Fibroblast of pulmonary artery (primary cell): ENCODE measurements around the gene TBC1D21.

ENCODE experiments used
- DNase-seq: peaks from one replicate; pipeline ENCODE4 v3.0.0-alpha.2; 2010; ENCODE audit warnings: low read depth
- H3K4me3 ChIP-seq: replicated peaks from 2 replicates; pipeline ENCODE4 v1.5.1; 2011; ENCODE audit warnings: low read depth, mild to moderate bottlenecking, control low read depth, low read length, moderate library complexity
- TF ChIP-seq, protein P1 (sequence below): IDR thresholded peaks from 2 replicates; pipeline ENCODE4 v1.5.1; 2011; ENCODE audit warnings: mild to moderate bottlenecking, control low read depth, low read length, inconsistent platforms; ENCODE audit errors: missing control alignments

Gene TBC1D21

GRCh38 chr15:73902121-73903020 is 29.0 kb downstream of the TBC1D21 start:
- no peak for DNase-seq
- H3K4me3 ChIP-seq = no peak overlapping the region
- TF ChIP-seq, protein P1, sequence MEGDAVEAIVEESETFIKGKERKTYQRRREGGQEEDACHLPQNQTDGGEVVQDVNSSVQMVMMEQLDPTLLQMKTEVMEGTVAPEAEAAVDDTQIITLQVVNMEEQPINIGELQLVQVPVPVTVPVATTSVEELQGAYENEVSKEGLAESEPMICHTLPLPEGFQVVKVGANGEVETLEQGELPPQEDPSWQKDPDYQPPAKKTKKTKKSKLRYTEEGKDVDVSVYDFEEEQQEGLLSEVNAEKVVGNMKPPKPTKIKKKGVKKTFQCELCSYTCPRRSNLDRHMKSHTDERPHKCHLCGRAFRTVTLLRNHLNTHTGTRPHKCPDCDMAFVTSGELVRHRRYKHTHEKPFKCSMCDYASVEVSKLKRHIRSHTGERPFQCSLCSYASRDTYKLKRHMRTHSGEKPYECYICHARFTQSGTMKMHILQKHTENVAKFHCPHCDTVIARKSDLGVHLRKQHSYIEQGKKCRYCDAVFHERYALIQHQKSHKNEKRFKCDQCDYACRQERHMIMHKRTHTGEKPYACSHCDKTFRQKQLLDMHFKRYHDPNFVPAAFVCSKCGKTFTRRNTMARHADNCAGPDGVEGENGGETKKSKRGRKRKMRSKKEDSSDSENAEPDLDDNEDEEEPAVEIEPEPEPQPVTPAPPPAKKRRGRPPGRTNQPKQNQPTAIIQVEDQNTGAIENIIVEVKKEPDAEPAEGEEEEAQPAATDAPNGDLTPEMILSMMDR = no peak

DNA sequence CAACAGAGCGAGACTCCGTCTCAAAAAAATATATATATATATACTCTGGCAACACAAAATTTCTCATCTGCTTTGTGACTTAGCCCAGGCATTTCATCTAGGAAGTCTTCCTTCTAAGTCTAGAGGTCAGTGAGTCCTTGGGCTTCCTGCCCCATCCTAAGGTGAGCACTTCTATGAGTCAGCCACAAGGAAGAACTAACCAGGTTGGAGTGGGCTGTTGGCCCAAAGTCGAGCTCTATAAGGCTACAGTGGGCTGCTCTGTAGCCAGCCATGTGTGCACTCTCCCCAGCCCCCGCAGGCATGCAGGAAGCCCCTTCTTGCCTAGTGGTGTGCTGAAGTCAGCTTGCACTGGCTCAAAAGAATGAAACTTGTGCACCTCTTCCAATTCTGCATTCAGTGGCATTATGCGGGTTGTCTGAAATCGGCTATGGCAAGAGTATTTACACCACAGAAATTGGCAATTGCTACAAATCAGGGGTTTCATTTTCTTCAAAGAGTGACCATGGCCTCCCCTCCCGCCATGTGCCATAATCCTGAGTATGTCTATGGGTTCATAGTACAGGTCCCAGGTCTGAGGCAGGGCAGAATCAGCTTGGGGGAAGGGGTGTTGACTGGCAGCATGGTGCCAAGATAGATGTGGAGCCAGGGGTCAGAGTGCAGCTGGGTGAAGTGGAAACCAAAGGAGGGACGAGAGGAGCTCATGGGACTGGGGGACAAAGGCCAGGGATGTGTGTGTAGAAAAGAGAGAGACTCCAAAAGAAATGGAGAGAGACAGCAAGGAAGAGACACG is 30.9 kb downstream of the TBC1D21 start:
- DNase-seq = no peak
- TF ChIP-seq, protein P1 = no peak
- H3K4me3 ChIP-seq = no peak overlapping the region

DNA sequence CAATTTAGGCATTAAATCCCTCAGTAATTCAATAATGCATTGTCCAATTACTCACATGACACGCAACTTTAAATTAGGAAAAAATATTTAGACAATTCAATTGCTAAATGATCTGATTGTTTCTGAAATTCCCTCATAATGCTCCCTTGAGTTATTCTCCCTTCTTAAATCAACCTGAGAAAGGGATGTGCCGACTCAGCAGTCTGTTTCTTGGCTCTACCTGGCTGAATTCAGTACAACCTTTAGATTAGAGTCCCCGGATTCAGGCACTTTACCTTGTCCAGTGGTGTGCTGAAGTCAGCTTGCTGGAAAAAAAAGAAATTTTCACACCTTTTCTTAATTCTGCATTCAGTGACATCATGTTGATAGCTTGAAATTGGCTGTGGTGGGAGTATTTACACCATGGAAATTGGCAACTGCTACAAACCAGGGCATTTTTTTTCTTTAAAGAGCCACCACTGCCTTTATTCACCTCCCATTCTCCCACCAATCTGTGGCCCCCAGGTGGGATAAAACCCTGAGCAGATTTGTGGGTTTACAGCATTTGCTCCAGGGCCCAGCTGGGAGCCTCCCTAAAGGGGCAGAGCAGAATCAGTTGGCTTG is 32.0 kb downstream of the TBC1D21 start:
- TF ChIP-seq, protein P1 = no peak
- H3K4me3 ChIP-seq = no peak overlapping the region
- no peak for DNase-seq

DNA sequence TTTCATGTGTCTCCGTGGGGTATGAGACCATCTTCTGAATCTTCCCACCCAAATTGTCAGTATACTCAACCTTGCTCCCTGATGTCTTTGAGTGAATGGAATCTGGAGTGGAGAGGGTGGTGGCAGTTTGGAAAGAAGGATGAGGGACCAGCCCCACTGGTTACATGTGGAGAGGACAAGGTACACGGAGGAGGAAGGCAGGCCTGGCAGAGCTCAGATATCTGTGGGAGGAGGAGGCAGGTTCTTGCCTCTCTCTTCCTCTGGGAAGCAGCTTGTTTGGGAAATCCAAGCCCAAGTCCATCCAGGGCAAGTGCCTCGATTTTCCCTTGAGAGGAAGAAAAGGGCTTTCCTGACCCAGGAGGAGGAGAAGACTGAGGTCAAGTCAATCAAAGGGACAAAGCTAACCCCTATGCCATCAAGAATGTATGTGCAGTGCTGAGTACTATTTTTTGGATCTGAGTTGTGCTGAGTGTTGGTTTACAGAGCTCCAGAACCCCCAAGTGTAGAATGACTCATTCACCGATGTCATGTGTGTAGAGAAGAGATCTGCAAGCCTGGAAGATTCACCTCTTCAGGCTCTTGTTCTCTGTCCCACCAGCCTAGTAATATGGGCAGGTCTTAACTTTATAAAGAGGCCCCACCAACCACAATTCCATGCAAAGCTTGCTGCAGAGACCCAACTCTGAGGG is 33.1 kb downstream of the TBC1D21 start:
- no peak for DNase-seq
- no peak overlapping the region for H3K4me3 ChIP-seq
- TF ChIP-seq, protein P1 = no peak

DNA sequence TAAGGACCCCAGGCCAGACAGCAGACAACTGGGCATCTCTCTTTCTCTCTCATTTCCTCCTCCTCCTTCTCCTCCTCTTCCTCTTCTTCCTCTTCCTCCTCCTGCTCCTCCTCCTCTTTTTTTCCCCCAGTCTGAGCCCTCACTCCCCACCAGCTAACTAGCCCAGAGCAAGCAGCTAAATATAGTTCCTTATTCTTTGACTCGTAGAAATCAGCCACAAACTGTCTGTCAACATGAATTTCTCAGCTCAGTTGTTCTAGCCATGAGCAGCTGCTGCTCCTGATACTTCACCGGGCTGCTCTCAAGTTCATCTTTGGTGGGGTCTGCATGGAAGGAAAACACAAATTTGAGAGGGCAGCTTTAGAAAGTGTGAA is 33.7 kb downstream of the TBC1D21 start:
- DNase-seq = no peak
- TF ChIP-seq, protein P1 = no peak
- no peak overlapping the region for H3K4me3 ChIP-seq

DNA sequence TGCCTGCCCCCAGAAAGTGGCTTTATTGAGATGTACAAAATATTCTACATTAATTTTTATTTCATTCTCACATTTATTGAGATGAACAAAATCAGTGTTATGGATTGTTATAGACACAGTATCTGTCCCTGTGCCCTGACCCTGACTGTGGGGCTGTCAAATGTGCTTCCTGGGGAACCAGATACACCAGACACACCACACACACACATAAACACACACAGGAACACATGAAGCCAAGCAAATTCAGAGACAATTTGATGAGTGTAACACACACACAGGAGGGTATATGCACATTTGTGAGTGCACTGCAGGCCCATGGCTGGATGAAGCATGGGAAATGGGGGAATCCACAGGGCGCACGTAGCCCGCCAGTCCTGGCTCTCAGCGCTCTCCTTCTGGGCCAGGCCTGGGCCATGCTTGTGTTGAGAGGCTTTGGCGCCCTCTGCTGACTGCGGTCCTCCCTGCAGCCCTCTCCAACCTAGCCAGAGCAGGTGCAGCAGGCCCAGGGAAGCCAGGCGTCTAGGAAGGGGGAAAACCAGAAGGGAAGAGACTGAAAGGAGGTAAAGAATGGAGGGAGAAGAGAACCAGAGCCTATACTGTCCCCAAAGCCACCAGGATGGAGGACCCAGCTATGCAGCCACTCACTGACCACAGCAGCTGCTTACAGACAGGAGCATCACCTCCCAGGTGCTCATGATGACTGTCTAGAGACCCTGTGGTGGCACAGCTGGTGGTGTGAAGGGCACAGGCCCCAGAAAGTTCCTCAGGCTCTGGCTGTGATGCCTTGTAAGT is 34.9 kb downstream of the TBC1D21 start:
- TF ChIP-seq, protein P1 = peak; percentile 96
- no peak overlapping the region for H3K4me3 ChIP-seq
- peak; percentile 78 for DNase-seq
